HepG2 (cell line): ENCODE results near the gene RPS6KB2. TPM values are rescaled to one million over a fixed set of nuclear protein-coding genes. Genes with fewer than 3 reads are reported as not detected.
A peak's percentile ranks its signal among the peaks of the same experiment; 100 is the strongest.

ENCODE experiments used
- AHR ChIP-seq: IDR thresholded peaks from 2 replicates; pipeline ENCODE4 v1.6.1; 2018; ENCODE audit warnings: missing genetic modification reagents, missing compliant biosample characterization
- AKAP8 ChIP-seq: sonication (generic); formaldehyde crosslinking; IDR thresholded peaks from 2 replicates; pipeline ENCODE4 v1.5.1; 2020; ENCODE audit warnings: mild to moderate bottlenecking, missing genetic modification reagents
- CEBPG ChIP-seq: IDR thresholded peaks from 2 replicates; pipeline ENCODE4 v1.6.1; 2016
- CREB1 ChIP-seq, 2 experiments: fragments of 450-650 bp in 1 of 2; IDR thresholded peaks; 2 replicates each; pipeline ENCODE4 v1.6.1; 2016 to 2017; ENCODE audit warnings: control low read depth in 1 of 2, mild to moderate bottlenecking in 1 of 2, missing compliant biosample characterization in 1 of 2, missing genetic modification characterization in 1 of 2
- ETV6 ChIP-seq: sonication (generic); formaldehyde crosslinking; conservative IDR thresholded peaks from 2 replicates; pipeline ENCODE4 v1.4.0; 2020; ENCODE audit warnings: missing genetic modification reagents
- HNF1B ChIP-seq: sonication (generic); formaldehyde crosslinking; IDR thresholded peaks from 2 replicates; pipeline ENCODE4 v1.5.1; 2020; ENCODE audit warnings: mild to moderate bottlenecking, moderate library complexity, missing genetic modification reagents
- MAFF ChIP-seq: IDR thresholded peaks from 2 replicates; pipeline ENCODE4 v1.6.1; 2011; ENCODE audit warnings: low read depth, low read length, improper control_type of control experiment
- NFE2 ChIP-seq: sonication (generic); formaldehyde crosslinking; IDR thresholded peaks from 2 replicates; pipeline ENCODE4 v1.4.0; 2020; ENCODE audit warnings: missing genetic modification reagents
- ONECUT2 ChIP-seq: sonication (generic); formaldehyde crosslinking; IDR thresholded peaks from 2 replicates; pipeline ENCODE4 v1.4.0; 2020; ENCODE audit warnings: missing genetic modification reagents
- RFX3 ChIP-seq: IDR thresholded peaks from 2 replicates; pipeline ENCODE4 v1.6.1; 2016; ENCODE audit warnings: missing biosample characterization, missing genetic modification reagents
- SSRP1 ChIP-seq: IDR thresholded peaks from 2 replicates; pipeline ENCODE4 v1.6.1; 2016; ENCODE audit warnings: control low read depth
- ZBTB4 ChIP-seq: sonication (generic); formaldehyde crosslinking; IDR thresholded peaks from 2 replicates; pipeline ENCODE4 v1.4.0; 2020; ENCODE audit warnings: missing genetic modification reagents, mild to moderate bottlenecking, borderline replicate concordance
- polyA plus RNA-seq, 8 experiments: library from polyadenylated mRNA; depleted of rRNA in 3 of 8; stranded (reverse) in 7 of 8; unstranded in 1 of 8; fragments of >200 nt; fragmentation: Illumina TruSeq in 4 of 8; extraction: Trizol in 4 of 8; gene quantifications; 2 replicates each; pipeline versions ENCODE4 v1.2.1 to v1.2.3, GENCODE V29; 2011 to 2016; ENCODE audit warnings: low read depth in 4 of 8, missing spikeins in 1 of 8, mixed read lengths in 1 of 8; ENCODE audit not compliant: insufficient read depth in 1 of 8
- total RNA-seq, 5 experiments: library from RNA; depleted of rRNA; stranded (reverse); fragments of >200 nt; fragmentation: Illumina TruSeq; extraction: Trizol; gene quantifications; 2 replicates each; pipeline ENCODE4 v1.2.3, GENCODE V29; 2016; ENCODE audit warnings: low read depth in 1 of 5
- TF ChIP-seq, protein P1 (sequence below): IDR thresholded peaks from 2 replicates; pipeline ENCODE4 v1.6.1; 2016; ENCODE audit warnings: missing biosample characterization, missing genetic modification reagents, low read depth
- TF ChIP-seq, protein P2 (sequence below): sonication (generic); formaldehyde crosslinking; conservative IDR thresholded peaks from 2 replicates; pipeline ENCODE4 v1.8.0; 2022; ENCODE audit warnings: low read depth, missing genetic modification reagents
- TF ChIP-seq, protein P3 (sequence below): sonication (generic); formaldehyde crosslinking; IDR thresholded peaks from 2 replicates; pipeline ENCODE4 v1.4.0; 2020; ENCODE audit warnings: mild to moderate bottlenecking, missing genetic modification reagents, borderline replicate concordance

The RPS6KB2 gene
- total and polyA plus RNA-seq, 2 of the 13 experiments (the other 11 are each of a cell fraction or from before 2014, with no cell fraction given) = 52.9 to 54.8 TPM

GRCh38 chr11:67391304-67392182 lies 36.8 kb upstream of the RPS6KB2 start, which contains the start of gene RAD9A (continued):
- TF ChIP-seq, protein P1, sequence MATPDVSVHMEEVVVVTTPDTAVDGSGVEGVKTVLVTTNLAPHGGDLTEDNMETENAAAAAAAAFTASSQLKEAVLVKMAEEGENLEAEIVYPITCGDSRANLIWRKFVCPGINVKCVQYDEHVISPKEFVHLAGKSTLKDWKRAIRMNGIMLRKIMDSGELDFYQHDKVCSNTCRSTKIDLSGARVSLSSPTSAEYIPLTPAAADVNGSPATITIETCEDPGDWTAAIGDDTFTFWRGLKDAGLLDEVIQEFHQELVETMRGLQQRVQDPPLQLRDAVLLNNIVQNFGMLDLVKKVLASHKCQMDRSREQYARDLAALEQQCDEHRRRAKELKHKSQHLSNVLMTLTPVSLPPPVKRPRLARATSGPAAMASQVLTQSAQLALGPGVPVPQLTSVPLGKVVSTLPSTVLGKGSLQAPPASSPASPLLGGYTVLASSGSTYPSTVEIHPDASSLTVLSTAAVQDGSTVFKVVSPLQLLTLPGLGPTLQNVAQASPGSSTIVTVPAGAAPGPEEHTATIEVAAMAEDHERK (CRISPR knock-in tag) = peak; percentile 60
- TF ChIP-seq ONECUT2 (CRISPR knock-in tag) = no peak
- no peak for TF ChIP-seq ZBTB4 (CRISPR knock-in tag)
- no peak; the same call in 1 of the 2 replicates for TF ChIP-seq ETV6
- no peak for TF ChIP-seq MAFF
- TF ChIP-seq, protein P2, sequence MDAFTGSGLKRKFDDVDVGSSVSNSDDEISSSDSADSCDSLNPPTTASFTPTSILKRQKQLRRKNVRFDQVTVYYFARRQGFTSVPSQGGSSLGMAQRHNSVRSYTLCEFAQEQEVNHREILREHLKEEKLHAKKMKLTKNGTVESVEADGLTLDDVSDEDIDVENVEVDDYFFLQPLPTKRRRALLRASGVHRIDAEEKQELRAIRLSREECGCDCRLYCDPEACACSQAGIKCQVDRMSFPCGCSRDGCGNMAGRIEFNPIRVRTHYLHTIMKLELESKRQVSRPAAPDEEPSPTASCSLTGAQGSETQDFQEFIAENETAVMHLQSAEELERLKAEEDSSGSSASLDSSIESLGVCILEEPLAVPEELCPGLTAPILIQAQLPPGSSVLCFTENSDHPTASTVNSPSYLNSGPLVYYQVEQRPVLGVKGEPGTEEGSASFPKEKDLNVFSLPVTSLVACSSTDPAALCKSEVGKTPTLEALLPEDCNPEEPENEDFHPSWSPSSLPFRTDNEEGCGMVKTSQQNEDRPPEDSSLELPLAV (CRISPR knock-in tag) = peak; percentile 73
- peak; percentile 87 for TF ChIP-seq CREB1 (IDR thresholded peaks at IDR 0.05)
- no peak for TF ChIP-seq CREB1 (CRISPR knock-in tag; IDR thresholded peaks at IDR 0.05)
- no peak for TF ChIP-seq RFX3
- TF ChIP-seq NFE2 (CRISPR knock-in tag) = no peak
- no peak for TF ChIP-seq SSRP1 (CRISPR knock-in tag)
- TF ChIP-seq, protein P3, sequence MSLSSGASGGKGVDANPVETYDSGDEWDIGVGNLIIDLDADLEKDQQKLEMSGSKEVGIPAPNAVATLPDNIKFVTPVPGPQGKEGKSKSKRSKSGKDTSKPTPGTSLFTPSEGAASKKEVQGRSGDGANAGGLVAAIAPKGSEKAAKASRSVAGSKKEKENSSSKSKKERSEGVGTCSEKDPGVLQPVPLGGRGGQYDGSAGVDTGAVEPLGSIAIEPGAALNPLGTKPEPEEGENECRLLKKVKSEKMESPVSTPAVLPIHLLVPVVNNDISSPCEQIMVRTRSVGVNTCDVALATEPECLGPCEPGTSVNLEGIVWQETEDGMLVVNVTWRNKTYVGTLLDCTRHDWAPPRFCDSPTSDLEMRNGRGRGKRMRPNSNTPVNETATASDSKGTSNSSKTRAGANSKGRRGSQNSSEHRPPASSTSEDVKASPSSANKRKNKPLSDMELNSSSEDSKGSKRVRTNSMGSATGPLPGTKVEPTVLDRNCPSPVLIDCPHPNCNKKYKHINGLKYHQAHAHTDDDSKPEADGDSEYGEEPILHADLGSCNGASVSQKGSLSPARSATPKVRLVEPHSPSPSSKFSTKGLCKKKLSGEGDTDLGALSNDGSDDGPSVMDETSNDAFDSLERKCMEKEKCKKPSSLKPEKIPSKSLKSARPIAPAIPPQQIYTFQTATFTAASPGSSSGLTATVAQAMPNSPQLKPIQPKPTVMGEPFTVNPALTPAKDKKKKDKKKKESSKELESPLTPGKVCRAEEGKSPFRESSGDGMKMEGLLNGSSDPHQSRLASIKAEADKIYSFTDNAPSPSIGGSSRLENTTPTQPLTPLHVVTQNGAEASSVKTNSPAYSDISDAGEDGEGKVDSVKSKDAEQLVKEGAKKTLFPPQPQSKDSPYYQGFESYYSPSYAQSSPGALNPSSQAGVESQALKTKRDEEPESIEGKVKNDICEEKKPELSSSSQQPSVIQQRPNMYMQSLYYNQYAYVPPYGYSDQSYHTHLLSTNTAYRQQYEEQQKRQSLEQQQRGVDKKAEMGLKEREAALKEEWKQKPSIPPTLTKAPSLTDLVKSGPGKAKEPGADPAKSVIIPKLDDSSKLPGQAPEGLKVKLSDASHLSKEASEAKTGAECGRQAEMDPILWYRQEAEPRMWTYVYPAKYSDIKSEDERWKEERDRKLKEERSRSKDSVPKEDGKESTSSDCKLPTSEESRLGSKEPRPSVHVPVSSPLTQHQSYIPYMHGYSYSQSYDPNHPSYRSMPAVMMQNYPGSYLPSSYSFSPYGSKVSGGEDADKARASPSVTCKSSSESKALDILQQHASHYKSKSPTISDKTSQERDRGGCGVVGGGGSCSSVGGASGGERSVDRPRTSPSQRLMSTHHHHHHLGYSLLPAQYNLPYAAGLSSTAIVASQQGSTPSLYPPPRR (CRISPR knock-in tag) = peak; percentile 59; the same call in 1 of the 2 replicates
- TF ChIP-seq HNF1B (CRISPR knock-in tag) = peak; percentile 83; the same call in 1 of the 2 replicates
- TF ChIP-seq CEBPG (CRISPR knock-in tag) = peak; percentile 17; the same call in 1 of the 2 replicates
- TF ChIP-seq AHR (CRISPR knock-in tag) = peak; percentile 66; the same call in 1 of the 2 replicates
- TF ChIP-seq AKAP8 = peak; percentile 77
